Activated B cell treated with CpG ODN at 0.5 μM for 24 hours (primary cell): Measurements from ENCODE around the gene CEP95. TPM values are rescaled to one million over a fixed set of nuclear protein-coding genes. Genes with fewer than 3 reads are reported as not detected.

ENCODE experiments used
- ATAC-seq: fragments of 200-7000 bp; cut with Tn5 transposase; one replicate; pipeline ENCODE4 v1.10.0; 2021; ENCODE audit warnings: low read depth, mild to moderate bottlenecking, moderate library complexity
- CTCF ChIA-PET: fragments of 350-600 bp; sonication (Branson Sonifier 250); formaldehyde crosslinking; loops from one replicate; lab custom pipeline; 2021; ENCODE audit warnings: antibody characterized with exemption; lab: Charles Lee
- POLR2A ChIA-PET: fragments of 350-600 bp; sonication (Branson Sonifier 250); formaldehyde crosslinking; loops from one replicate; lab custom pipeline; 2021; ENCODE audit warnings: antibody characterized with exemption; lab: Charles Lee
- DNase-seq: peaks from one replicate; pipeline ENCODE4 v3.0.0; 2022
- H3K27ac Mint-ChIP-seq: one replicate; pipeline ENCODE4 v1.8.0; 2020; ENCODE audit warnings: mixed read lengths
- H3K27me3 Mint-ChIP-seq: one replicate; pipeline ENCODE4 v1.8.0; 2021; ENCODE audit warnings: mixed read lengths
- H3K36me3 Mint-ChIP-seq: one replicate; pipeline ENCODE4 v1.8.0; 2021; ENCODE audit warnings: low read depth, mixed read lengths
- H3K4me1 Mint-ChIP-seq: one replicate; pipeline ENCODE4 v1.8.0; 2021; ENCODE audit warnings: mixed read lengths
- H3K4me3 Mint-ChIP-seq: one replicate; pipeline ENCODE4 v1.8.0; 2020; ENCODE audit warnings: mild to moderate bottlenecking, mixed read lengths
- H3K9me3 Mint-ChIP-seq: one replicate; pipeline ENCODE4 v1.8.0; 2020; ENCODE audit warnings: mixed read lengths
- intact Hi-C: fragments of 100-400 bp; cut with micrococcal nuclease; formaldehyde crosslinking; loops from one replicate; pipeline ENCODE4 v1.15.1; 2024
- total RNA-seq: library from RNA; stranded (reverse); gene quantifications from 2 replicates; pipeline ENCODE4 v1.2.3, GENCODE V29; 2022
- TF ChIP-seq, protein P1 (sequence below): fragments of 200-600 bp; IDR thresholded peaks from one replicate; pipeline ENCODE4 v1.8.0; 2022; ENCODE audit warnings: antibody characterized with exemption, mild to moderate bottlenecking

Gene CEP95
- total RNA-seq, 1 donor from 2014 or later: 77.0 TPM

- ChIA-PET POLR2A (no interaction called here), CTCF (interaction anchor here (0.6 to 1.1 kb wide), 2 partner anchors 92 to 114 kb away, joined by 4 to 5 read pairs; no protein-coding TSS in a partner anchor)
- Mint-ChIP-seq H3K27me3 (no peaks in the 10 kb centered on the region), H3K36me3 (peaks cover 96% of the 10 kb centered on the region), H3K4me1 (no peaks in the 10 kb centered on the region), H3K4me3 (no peak overlapping the region), H3K9me3 (no peaks in the 10 kb centered on the region), H3K27ac (no peak overlapping the region)
- ATAC-seq (no peak), DNase-seq (no peak)
- intact Hi-C loops: loop anchor here (5.0 kb wide), 1 partner anchor 114 kb away; no protein-coding TSS in a partner anchor
- TF ChIP-seq, protein P1, sequence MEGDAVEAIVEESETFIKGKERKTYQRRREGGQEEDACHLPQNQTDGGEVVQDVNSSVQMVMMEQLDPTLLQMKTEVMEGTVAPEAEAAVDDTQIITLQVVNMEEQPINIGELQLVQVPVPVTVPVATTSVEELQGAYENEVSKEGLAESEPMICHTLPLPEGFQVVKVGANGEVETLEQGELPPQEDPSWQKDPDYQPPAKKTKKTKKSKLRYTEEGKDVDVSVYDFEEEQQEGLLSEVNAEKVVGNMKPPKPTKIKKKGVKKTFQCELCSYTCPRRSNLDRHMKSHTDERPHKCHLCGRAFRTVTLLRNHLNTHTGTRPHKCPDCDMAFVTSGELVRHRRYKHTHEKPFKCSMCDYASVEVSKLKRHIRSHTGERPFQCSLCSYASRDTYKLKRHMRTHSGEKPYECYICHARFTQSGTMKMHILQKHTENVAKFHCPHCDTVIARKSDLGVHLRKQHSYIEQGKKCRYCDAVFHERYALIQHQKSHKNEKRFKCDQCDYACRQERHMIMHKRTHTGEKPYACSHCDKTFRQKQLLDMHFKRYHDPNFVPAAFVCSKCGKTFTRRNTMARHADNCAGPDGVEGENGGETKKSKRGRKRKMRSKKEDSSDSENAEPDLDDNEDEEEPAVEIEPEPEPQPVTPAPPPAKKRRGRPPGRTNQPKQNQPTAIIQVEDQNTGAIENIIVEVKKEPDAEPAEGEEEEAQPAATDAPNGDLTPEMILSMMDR: no peak
Observed at GRCh38 chr17:64533784-64534183, 27.0 kb downstream of the CEP95 start.

DNA sequence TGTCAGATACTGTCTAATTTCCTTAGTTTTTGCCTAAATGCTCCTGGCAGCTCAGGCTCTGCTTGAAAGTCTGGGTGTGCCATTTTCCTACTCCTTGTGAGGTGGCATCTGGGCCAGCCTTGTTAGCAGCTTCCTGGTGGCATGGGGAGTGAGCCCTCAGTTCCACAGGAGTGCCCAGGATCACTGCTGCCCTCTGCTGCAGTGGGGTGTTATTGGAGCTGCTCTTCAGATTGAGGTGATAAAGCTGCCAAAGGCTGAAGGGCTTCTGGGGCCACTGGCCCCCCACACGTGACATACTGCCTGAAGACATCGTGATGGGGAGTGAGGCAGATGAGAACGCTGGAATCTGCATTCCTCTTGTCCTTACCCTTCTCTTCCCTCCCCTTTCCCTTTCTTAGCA lies 27.4 kb downstream of the CEP95 start:
- Mint-ChIP-seq H3K27me3 (no peaks in the 10 kb centered on the region), H3K9me3 (no peaks in the 10 kb centered on the region), H3K27ac (no peak overlapping the region), H3K4me3 (no peak overlapping the region), H3K36me3 (peaks cover 94% of the 10 kb centered on the region), H3K4me1 (no peaks in the 10 kb centered on the region)
- TF ChIP-seq, protein P1: no peak
- intact Hi-C loops: loop anchor here (5.0 kb wide), 1 partner anchor 113 kb away; no protein-coding TSS in a partner anchor
- ChIA-PET POLR2A (no interaction called here), CTCF (interaction anchor here (1.1 kb wide), 1 partner anchor 114 kb away, joined by 5 read pairs; no protein-coding TSS in a partner anchor)
- DNase-seq: no peak
- peak; percentile 34 for ATAC-seq

DNA sequence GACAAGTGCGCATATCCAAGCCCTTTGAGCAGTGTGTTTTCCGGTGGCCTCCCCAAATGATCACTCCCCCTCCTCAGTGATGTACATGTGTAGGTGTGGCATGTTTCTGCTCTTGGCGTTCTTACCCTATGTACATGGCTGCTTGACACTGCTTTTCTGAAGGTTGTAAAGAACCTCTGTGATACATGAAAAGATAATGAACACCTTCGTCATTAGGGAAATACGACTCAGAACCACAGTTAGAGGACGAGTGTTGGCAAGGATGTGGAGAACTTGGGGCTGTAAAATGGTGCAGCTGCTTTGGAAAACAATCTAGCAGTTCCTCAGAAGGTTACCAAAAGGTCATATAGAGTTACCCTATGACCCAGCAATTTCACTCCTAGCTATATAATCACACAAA lies 28.6 kb downstream of the CEP95 start:
- POLR2A ChIA-PET: no interaction called here
- intact Hi-C loops: no loop called here
- no peak for ATAC-seq
- TF ChIP-seq, protein P1: no peak
- no peaks in the 10 kb centered on the region for H3K27me3 Mint-ChIP-seq
- no peak overlapping the region for H3K4me3 Mint-ChIP-seq
- H3K27ac Mint-ChIP-seq: no peak overlapping the region
- H3K9me3 Mint-ChIP-seq: no peaks in the 10 kb centered on the region
- H3K4me1 Mint-ChIP-seq: no peaks in the 10 kb centered on the region
- CTCF ChIA-PET: interaction anchor here (1.0 kb wide), 1 partner anchor 114 kb away, joined by 4 read pairs; no protein-coding TSS in a partner anchor
- peaks cover 88% of the 10 kb centered on the region for H3K36me3 Mint-ChIP-seq
- DNase-seq: no peak

DNA sequence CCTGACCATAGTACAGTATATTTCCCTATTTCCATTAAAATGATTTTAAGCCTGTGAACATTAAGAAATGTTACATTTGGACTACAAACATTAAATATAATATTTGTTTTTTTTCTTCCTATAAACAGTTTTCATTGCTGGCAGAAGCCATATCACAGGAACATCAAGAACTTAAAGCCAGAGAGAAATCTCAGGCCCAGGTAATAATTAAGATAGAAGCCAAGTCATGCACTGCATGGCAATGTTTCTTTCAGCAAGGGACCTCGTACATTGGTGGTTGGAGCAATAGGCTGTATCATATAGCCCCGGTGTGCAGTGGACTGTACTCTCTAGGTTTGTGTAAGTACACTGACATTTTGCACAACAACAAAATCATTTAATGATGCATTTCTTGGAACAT lies 30.1 kb downstream of the CEP95 start:
- H3K27ac Mint-ChIP-seq: no peak overlapping the region
- H3K4me3 Mint-ChIP-seq: no peak overlapping the region
- TF ChIP-seq, protein P1: no peak
- H3K27me3 Mint-ChIP-seq: no peaks in the 10 kb centered on the region
- CTCF ChIA-PET: no interaction called here
- peaks cover 77% of the 10 kb centered on the region for H3K36me3 Mint-ChIP-seq
- DNase-seq: no peak
- ATAC-seq: no peak
- POLR2A ChIA-PET: no interaction called here
- no peaks in the 10 kb centered on the region for H3K4me1 Mint-ChIP-seq
- H3K9me3 Mint-ChIP-seq: no peaks in the 10 kb centered on the region
- intact Hi-C loops: no loop called here

- Mint-ChIP-seq H3K36me3 (peaks cover 75% of the 10 kb centered on the region), H3K4me3 (no peak overlapping the region), H3K27me3 (no peaks in the 10 kb centered on the region), H3K4me1 (no peaks in the 10 kb centered on the region), H3K9me3 (no peaks in the 10 kb centered on the region), H3K27ac (peak overlapping the region; percentile 32)
- DNase-seq: no peak
- ChIA-PET POLR2A (no interaction called here), CTCF (no interaction called here)
- TF ChIP-seq, protein P1: no peak
- intact Hi-C loops: no loop called here
- ATAC-seq: no peak
Observed at GRCh38 chr17:64537488-64537887, 30.7 kb downstream of the CEP95 start.
